HCT116 (cell line): ENCODE measurements around the gene FABP1. TPM values are rescaled to one million over a fixed set of nuclear protein-coding genes. Genes with fewer than 3 reads are reported as not detected.

Experiments used
- ATAC-seq: fragments of 200-7000 bp; cut with Tn5 transposase; 2 replicates; pipeline ENCODE4 v1.9.1; 2020; ENCODE audit warnings: mild to moderate bottlenecking, moderate library complexity
- BruUV-seq: library from RNA; stranded (reverse); fragments of 400-500 nt; replicated peaks from 2 replicates; lab custom pipeline; 2021; lab: Mats Ljungman, UMichigan
- CTCF ChIA-PET: fragments of 300-600 bp; sonication (Branson Sonifier 250); formaldehyde crosslinking; loops from one replicate; lab custom pipeline; 2021; ENCODE audit warnings: antibody characterized with exemption; lab: Charles Lee
- POLR2A ChIA-PET: fragments of 300-600, 350-600 bp; sonication (Branson Sonifier 250); formaldehyde crosslinking; loops from one replicate; lab custom pipeline; 2021; ENCODE audit warnings: antibody characterized with exemption; lab: Charles Lee
- RAD21 ChIA-PET, 2 experiments: fragments of 300-600 bp; sonication (Branson Sonifier 250); formaldehyde crosslinking; loops; one replicate each; lab custom pipeline; 2023; ENCODE audit warnings: low total read pairs in 2 of 2; ENCODE audit not compliant: uncharacterized antibody in 2 of 2, unreplicated experiment in 2 of 2, low non-redundant PET in 1 of 2; lab: Charles Lee
- DNase-seq: peaks from one replicate; pipeline ENCODE4 v3.0.0-alpha.2; 2010; ENCODE audit warnings: low read depth, low spot score
- H2AFZ ChIP-seq: fragments of 200-600 bp; shearing (Covaris generic), sonication (generic); 2 replicates; pipeline ENCODE4 v1.6.1; 2017; ENCODE audit warnings: low read depth, mixed run types, mixed read lengths, antibody characterized with exemption, low read length; ENCODE audit not compliant: poor library complexity, severe bottlenecking
- H3K27ac ChIP-seq: 2 replicates; pipeline ENCODE4 v1.5.1; 2012; ENCODE audit warnings: low read depth, low read length
- H3K27me3 ChIP-seq: fragments of 200-600 bp; sonication (generic); 2 replicates; pipeline ENCODE4 v1.6.1; 2016; ENCODE audit warnings: mixed run types, low read length, mixed read lengths; ENCODE audit not compliant: insufficient read depth
- H3K36me3 ChIP-seq, 2 experiments: fragments of 200-500 bp in 1 of 2; fragments of 200-600 bp in 1 of 2; sonication (Bioruptor generic) in 1 of 2; sonication (generic) in 1 of 2; 2 replicates each; pipeline versions ENCODE4 v1.5.1 to v1.6.1; 2014 to 2016; ENCODE audit warnings: low read length in 2 of 2, inconsistent platforms in 1 of 2, mixed read lengths in 1 of 2, mixed run types in 1 of 2; ENCODE audit not compliant: insufficient read depth in 2 of 2, control insufficient read depth in 1 of 2
- H3K4me1 ChIP-seq, 2 experiments: fragments of 200-600 bp in 1 of 2; sonication (generic) in 1 of 2; 2 replicates each; pipeline versions ENCODE4 v1.5.1 to v1.6.1; 2012 to 2017; ENCODE audit warnings: low read length in 2 of 2, inconsistent platforms in 1 of 2, mild to moderate bottlenecking in 1 of 2, mixed read lengths in 1 of 2, mixed run types in 1 of 2, moderate library complexity in 1 of 2; ENCODE audit not compliant: insufficient read depth in 2 of 2, control insufficient read depth in 1 of 2
- H3K4me2 ChIP-seq: fragments of 200-600 bp; sonication (generic); 2 replicates; pipeline ENCODE4 v1.6.1; 2017; ENCODE audit warnings: mixed run types, low read length, mixed read lengths
- H3K4me3 ChIP-seq, 2 experiments: fragments of 200-600 bp in 1 of 2; sonication (generic) in 1 of 2; replicated peaks in 1 of 2; 2 replicates each; pipeline ENCODE4 v1.5.1; 2011 to 2016; ENCODE audit warnings: low read length in 2 of 2, control low read depth in 1 of 2, low read depth in 1 of 2, mild to moderate bottlenecking in 1 of 2, mixed read lengths in 1 of 2, mixed run types in 1 of 2
- H3K79me2 ChIP-seq: fragments of 200-600 bp; sonication (generic); 2 replicates; pipeline ENCODE4 v1.6.1; 2017; ENCODE audit warnings: mild to moderate bottlenecking, mixed run types, low read length, moderate library complexity, mixed read lengths; ENCODE audit not compliant: insufficient read depth
- H3K9ac ChIP-seq: fragments of 200-600 bp; sonication (generic); 2 replicates; pipeline ENCODE4 v1.6.1; 2016; ENCODE audit warnings: low read length, mixed read lengths
- H3K9me2 ChIP-seq: fragments of 200-600 bp; sonication (generic), shearing (Covaris generic); 2 replicates; pipeline ENCODE4 v1.6.1; 2017; ENCODE audit warnings: mixed run types, mild to moderate bottlenecking, moderate library complexity; ENCODE audit not compliant: insufficient read depth
- H3K9me3 ChIP-seq, 2 experiments: fragments of 200-500 bp in 1 of 2; fragments of 200-600 bp in 1 of 2; sonication (Bioruptor generic) in 1 of 2; sonication (generic) in 1 of 2; 2 replicates each; pipeline ENCODE4 v1.6.1; 2014 to 2017; ENCODE audit warnings: low read length in 2 of 2, mixed read lengths in 2 of 2, inconsistent platforms in 1 of 2, low read depth in 1 of 2, mild to moderate bottlenecking in 1 of 2, mixed run types in 1 of 2, moderate library complexity in 1 of 2; ENCODE audit not compliant: control insufficient read depth in 1 of 2, insufficient read depth in 1 of 2
- H4K20me1 ChIP-seq: fragments of 200-600 bp; sonication (generic), shearing (Covaris generic); 2 replicates; pipeline ENCODE4 v1.6.1; 2017; ENCODE audit warnings: mixed run types, mild to moderate bottlenecking, moderate library complexity; ENCODE audit not compliant: insufficient read depth
- ATF3 ChIP-seq: IDR thresholded peaks from 2 replicates; pipeline ENCODE4 v1.6.1; 2012
- CBX3 ChIP-seq: IDR thresholded peaks from 2 replicates; pipeline ENCODE4 v1.6.1; 2012; ENCODE audit warnings: low read depth
- ELF1 ChIP-seq: IDR thresholded peaks from 2 replicates; pipeline ENCODE4 v1.6.1; 2012; ENCODE audit warnings: low read depth, borderline replicate concordance
- EZH2 ChIP-seq: fragments of 200-600 bp; sonication (generic); IDR thresholded peaks from 2 replicates; pipeline ENCODE4 v1.6.1; 2017; ENCODE audit warnings: antibody characterized with exemption, mixed run types
- EZH2phosphoT487 ChIP-seq: fragments of 200-600 bp; IDR thresholded peaks from 2 replicates; pipeline ENCODE4 v1.6.1; 2018; ENCODE audit warnings: antibody characterized with exemption, borderline replicate concordance
- FOSL1 ChIP-seq: IDR thresholded peaks from 2 replicates; pipeline ENCODE4 v1.6.1; 2012; ENCODE audit warnings: low read depth
- JUND ChIP-seq: IDR thresholded peaks from 2 replicates; pipeline ENCODE4 v1.6.1; 2012
- MAX ChIP-seq: IDR thresholded peaks from 2 replicates; pipeline ENCODE4 v1.6.1; 2012
- POLR2A ChIP-seq: IDR thresholded peaks from 2 replicates; pipeline ENCODE4 v1.7.0; 2011; ENCODE audit warnings: borderline replicate concordance; ENCODE audit not compliant: insufficient read depth, insufficient read length; ENCODE audit errors: extremely low read depth
- RAD21 ChIP-seq: IDR thresholded peaks from 2 replicates; pipeline ENCODE4 v1.6.1; 2012; ENCODE audit warnings: low read depth, mild to moderate bottlenecking
- SIN3A ChIP-seq: IDR thresholded peaks from 2 replicates; pipeline ENCODE4 v1.6.1; 2012; ENCODE audit warnings: low read depth
- SP1 ChIP-seq: IDR thresholded peaks from 2 replicates; pipeline ENCODE4 v1.6.1; 2012; ENCODE audit warnings: low read depth
- SRF ChIP-seq: IDR thresholded peaks from 2 replicates; pipeline ENCODE4 v1.6.1; 2012; ENCODE audit warnings: low read depth
- TCF7L2 ChIP-seq: IDR thresholded peaks from 2 replicates; pipeline ENCODE4 v1.7.0; 2011; ENCODE audit warnings: borderline replicate concordance, inconsistent platforms; ENCODE audit not compliant: insufficient read depth, insufficient read length; ENCODE audit errors: extremely low read depth
- YY1 ChIP-seq: IDR thresholded peaks from 2 replicates; pipeline ENCODE4 v1.6.1; 2011; ENCODE audit warnings: low read length, low read depth, moderate library complexity, mild to moderate bottlenecking; ENCODE audit not compliant: insufficient replicate concordance; ENCODE audit errors: extremely low read depth
- ZFX ChIP-seq: fragments of 450-650 bp; IDR thresholded peaks from 2 replicates; pipeline ENCODE4 v1.6.1; 2017
- ZNF274 ChIP-seq: fragments of 200-500 bp; sonication (Bioruptor generic); IDR thresholded peaks from 2 replicates; pipeline ENCODE4 v1.6.1; 2014; ENCODE audit warnings: mild to moderate bottlenecking, low read depth, low read length, inconsistent platforms
- intact Hi-C: fragments of 100-400 bp; cut with micrococcal nuclease; formaldehyde crosslinking; loops from 2 replicates; pipeline ENCODE4 v1.10.0; 2022
- total RNA-seq: library from RNA; stranded (reverse); gene quantifications from one replicate; pipeline ENCODE4 v1.2.1, GENCODE V29; 2021; ENCODE audit not compliant: unreplicated experiment

The FABP1 gene
- total RNA-seq, 1 experiment from 2014 or later: 0.61 TPM

- Histone ChIP-seq H3K79me2 (no peaks in the 10 kb centered on the region), H3K4me1 (peaks cover 0 to 5% of the 10 kb centered on the region in 2 experiments; a peak in 1 of 4 replicates), H4K20me1 (no peaks in the 10 kb centered on the region), H3K9ac (no peak overlapping the region), H3K4me2 (no peak overlapping the region), H3K9me2 (no peaks in the 10 kb centered on the region), H3K9me3 (no peaks in the 10 kb centered on the region), H3K27ac (no peak overlapping the region), H2AFZ (no peak overlapping the region), H3K4me3 (no peak overlapping the region), H3K36me3 (no peaks in the 10 kb centered on the region), H3K27me3 (no peaks in the 10 kb centered on the region)
- ATAC-seq (no peak), DNase-seq (no peak)
- intact Hi-C loops: no loop called here
- BruUV-seq: no TSS peak
- ChIA-PET CTCF (no interaction called here), RAD21 (no interaction called here), POLR2A (no interaction called here)
- TF ChIP-seq JUND: no peak
- no peak for TF ChIP-seq ATF3
- TF ChIP-seq MAX: no peak
- no peak for TF ChIP-seq YY1
- TF ChIP-seq TCF7L2: no peak
- no peak for TF ChIP-seq EZH2
- TF ChIP-seq ELF1: no peak
- no peak for TF ChIP-seq RAD21
These were observed 40.1 kb downstream of the FABP1 start for GRCh38 chr2:88087763-88088162.

- Histone ChIP-seq H3K79me2 (no peaks in the 10 kb centered on the region), H3K9me2 (no peaks in the 10 kb centered on the region), H3K4me2 (no peak overlapping the region), H3K36me3 (no peaks in the 10 kb centered on the region), H4K20me1 (no peaks in the 10 kb centered on the region), H2AFZ (no peak overlapping the region), H3K27me3 (no peaks in the 10 kb centered on the region), H3K9ac (no peak overlapping the region), H3K27ac (no peak overlapping the region), H3K4me1 (peaks cover 0 to 5% of the 10 kb centered on the region in 2 experiments; a peak in 1 of 4 replicates), H3K9me3 (no peaks in the 10 kb centered on the region), H3K4me3 (no peak overlapping the region)
- RAD21 ChIA-PET: no interaction called here
- DNase-seq: no peak
- TF ChIP-seq JUND (no peak), SIN3A (no peak), POLR2A (no peak), TCF7L2 (no peak), EZH2phosphoT487 (no peak), SRF (no peak), ZFX (no peak), ZNF274 (no peak), CBX3 (no peak), SP1 (no peak), ATF3 (no peak), FOSL1 (no peak), YY1 (no peak)
- POLR2A ChIA-PET: no interaction called here
- CTCF ChIA-PET: no interaction called here
- no TSS peak for BruUV-seq
- intact Hi-C loops: no loop called here
- ATAC-seq: no peak
These were observed 40.8 kb downstream of the FABP1 start for GRCh38 chr2:88087073-88087472.
